ENCODE measurements around the gene KCNK17. TPM values are rescaled to one million over a fixed set of nuclear protein-coding genes. Genes with fewer than 3 reads are reported as not detected.

KCNK17 gene
- total and polyA plus RNA-seq, 8 donors = 0.15 to 1.1 (median 0.57) TPM; not detected in 4

DNA sequence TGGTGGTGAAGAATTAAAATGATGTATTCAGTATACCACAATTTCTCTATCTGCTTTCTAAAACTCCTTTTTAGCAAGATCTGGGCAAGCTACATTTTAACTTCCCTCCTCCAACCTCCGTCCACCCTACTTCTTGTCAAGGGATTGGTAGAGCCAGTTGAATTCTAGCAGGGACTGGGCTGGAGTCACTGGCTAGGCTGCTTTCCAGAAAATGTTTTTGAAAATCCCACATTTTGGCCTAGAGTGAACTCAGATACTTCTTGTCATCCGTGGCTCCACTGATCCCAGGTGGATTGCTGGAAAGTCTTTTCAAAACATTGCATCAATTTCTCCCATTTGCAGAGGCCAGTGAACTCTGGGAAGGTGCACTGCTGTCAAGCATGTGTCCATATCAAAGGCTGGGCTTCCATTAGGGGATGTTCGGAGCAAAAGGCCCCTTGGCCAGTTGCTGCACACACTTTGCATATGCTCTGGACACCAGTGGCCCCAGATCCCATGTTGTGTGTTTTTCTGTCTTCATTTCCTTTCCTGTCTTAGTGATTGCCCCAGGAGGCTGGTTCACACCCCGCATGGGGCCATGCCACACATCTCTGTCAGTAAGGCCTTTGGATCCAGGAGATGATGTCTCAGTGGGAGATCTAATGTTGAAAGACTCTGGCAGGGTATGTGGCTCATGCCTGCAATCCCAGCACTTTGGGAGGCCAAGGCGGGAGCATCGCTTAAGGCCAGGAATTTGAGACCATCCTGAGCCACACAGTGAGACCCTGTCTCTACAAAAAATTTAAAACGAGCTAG, 19.6 kb upstream of the KCNK17 start:
- 77 to 86% (median 81%) methylated on average over 7 of the region's 7 CpGs for WGBS, 5 donors
- TF ChIP-seq POLR2AphosphoS5 (IDR thresholded peaks at IDR 0.05) = no peak
- TF ChIP-seq, protein P1, sequence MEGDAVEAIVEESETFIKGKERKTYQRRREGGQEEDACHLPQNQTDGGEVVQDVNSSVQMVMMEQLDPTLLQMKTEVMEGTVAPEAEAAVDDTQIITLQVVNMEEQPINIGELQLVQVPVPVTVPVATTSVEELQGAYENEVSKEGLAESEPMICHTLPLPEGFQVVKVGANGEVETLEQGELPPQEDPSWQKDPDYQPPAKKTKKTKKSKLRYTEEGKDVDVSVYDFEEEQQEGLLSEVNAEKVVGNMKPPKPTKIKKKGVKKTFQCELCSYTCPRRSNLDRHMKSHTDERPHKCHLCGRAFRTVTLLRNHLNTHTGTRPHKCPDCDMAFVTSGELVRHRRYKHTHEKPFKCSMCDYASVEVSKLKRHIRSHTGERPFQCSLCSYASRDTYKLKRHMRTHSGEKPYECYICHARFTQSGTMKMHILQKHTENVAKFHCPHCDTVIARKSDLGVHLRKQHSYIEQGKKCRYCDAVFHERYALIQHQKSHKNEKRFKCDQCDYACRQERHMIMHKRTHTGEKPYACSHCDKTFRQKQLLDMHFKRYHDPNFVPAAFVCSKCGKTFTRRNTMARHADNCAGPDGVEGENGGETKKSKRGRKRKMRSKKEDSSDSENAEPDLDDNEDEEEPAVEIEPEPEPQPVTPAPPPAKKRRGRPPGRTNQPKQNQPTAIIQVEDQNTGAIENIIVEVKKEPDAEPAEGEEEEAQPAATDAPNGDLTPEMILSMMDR (IDR thresholded peaks at IDR 0.05) = no peak
- TF ChIP-seq POLR2A (IDR thresholded peaks at IDR 0.05) = no peak
- TF ChIP-seq EP300 (IDR thresholded peaks at IDR 0.05) = no peak
- H3K9me3 ChIP-seq = no peaks in the 10 kb centered on the region
- H3K4me1 ChIP-seq = peaks cover 3 to 22% (median 4%) of the 10 kb centered on the region in 4 donors
- intact Hi-C loops (cut with DNase I; ENCODE audit: low total_unique reads) = no loop called here
- no peak overlapping the region for H3K4me3 ChIP-seq
- no peak for DNase-seq
- H3K36me3 ChIP-seq = no peaks in the 10 kb centered on the region
- H3K27ac ChIP-seq = no peak overlapping the region
- H3K27me3 ChIP-seq = peaks cover 0 to under 1% (median 0%) of the 10 kb centered on the region in 3 donors

DNA sequence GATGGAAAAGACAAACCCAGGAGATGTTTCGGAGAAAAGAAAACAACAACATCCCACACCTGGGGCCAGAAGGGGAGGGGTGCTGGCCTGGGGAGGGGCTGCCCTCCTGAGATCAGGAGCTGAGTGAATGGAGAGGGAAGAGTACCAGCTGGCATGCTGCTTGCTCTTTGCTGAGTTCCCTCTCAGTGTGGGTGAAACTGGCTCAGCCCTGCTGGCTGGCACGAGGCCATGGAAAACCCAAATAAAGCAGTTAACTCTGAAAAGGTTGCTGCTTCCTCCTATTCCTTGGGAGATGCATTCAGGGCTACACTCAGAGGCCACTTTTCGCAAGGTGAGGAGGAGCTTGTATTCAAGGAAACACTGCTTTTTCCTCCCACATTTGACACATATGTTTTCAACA, 16.3 kb upstream of the KCNK17 start:
- WGBS, 5 donors = 45 to 59% (median 53%) methylated on average over 3 of the region's 3 CpGs
- H3K4me1 ChIP-seq = peaks cover 0 to 4% (median 0%) of the 10 kb centered on the region in 4 donors
- H3K27ac ChIP-seq = no peak overlapping the region
- no peaks in the 10 kb centered on the region for H3K36me3 ChIP-seq
- H3K27me3 ChIP-seq = peaks cover 0 to 6% (median 0%) of the 10 kb centered on the region in 3 donors
- no peak overlapping the region for H3K4me3 ChIP-seq
- DNase-seq = peak in 1 of 2 donors; percentile 57
- intact Hi-C loops (cut with DNase I; ENCODE audit: low total_unique reads) = no loop called here
- H3K9me3 ChIP-seq = no peaks in the 10 kb centered on the region
- no peak for TF ChIP-seq POLR2AphosphoS5 (IDR thresholded peaks at IDR 0.05)
- TF ChIP-seq, protein P1 (IDR thresholded peaks at IDR 0.05) = no peak
- no peak for TF ChIP-seq POLR2A (IDR thresholded peaks at IDR 0.05)
- TF ChIP-seq EP300 (IDR thresholded peaks at IDR 0.05) = no peak

DNA sequence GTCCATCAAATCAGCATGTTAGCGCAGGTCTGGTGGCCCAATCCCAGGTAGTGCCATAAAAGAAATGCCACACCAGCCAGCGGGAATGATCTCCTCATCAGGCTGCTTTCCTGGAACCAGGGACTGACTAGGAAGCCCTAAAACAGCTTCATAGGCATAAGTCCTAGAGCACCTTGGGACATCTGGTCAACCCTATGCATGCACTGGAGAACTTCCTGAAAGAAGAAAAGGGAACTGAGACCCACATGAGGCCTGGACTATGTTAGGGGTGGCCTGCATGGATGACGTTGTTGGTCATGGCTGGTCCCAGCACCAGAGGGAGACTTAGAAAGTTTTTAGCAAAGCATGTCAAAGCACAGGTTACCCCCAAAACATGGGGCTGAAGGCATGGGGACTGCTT, 15.8 kb upstream of the KCNK17 start:
- no peak for DNase-seq
- intact Hi-C loops (cut with DNase I; ENCODE audit: low total_unique reads) = no loop called here
- WGBS, 5 donors = 73 to 86% (median 82%) methylated on average over 3 of the region's 3 CpGs

DNA sequence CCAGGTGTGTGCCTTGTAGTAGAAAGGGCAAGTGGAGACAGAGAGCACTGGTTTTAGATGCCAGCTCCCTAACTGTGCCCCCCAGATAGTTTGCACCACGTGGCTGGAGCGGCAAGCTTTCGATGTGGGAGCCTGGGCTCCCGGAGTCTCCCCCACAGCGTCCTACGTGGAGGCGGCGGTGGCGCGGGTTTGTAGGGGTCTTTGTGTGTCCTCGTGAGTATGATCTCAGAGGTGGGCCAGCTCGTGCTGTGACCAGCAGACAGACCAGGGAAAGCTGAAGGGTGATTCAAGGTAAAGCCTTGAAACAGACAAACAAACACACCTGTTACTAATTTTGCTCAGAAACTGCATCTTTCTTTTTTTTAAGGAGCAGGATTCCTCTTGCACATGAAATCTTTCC, 13.8 kb upstream of the KCNK17 start:
- no peak overlapping the region for H3K27ac ChIP-seq
- intact Hi-C loops (cut with DNase I; ENCODE audit: low total_unique reads) = no loop called here
- no peaks in the 10 kb centered on the region for H3K9me3 ChIP-seq
- H3K27me3 ChIP-seq = peaks cover 0 to 6% (median 0%) of the 10 kb centered on the region in 3 donors
- no peaks in the 10 kb centered on the region for H3K4me1 ChIP-seq
- no peak for DNase-seq
- 78 to 88% (median 87%) methylated on average over 12 of the region's 12 CpGs for WGBS, 5 donors
- no peak overlapping the region for H3K4me3 ChIP-seq
- TF ChIP-seq POLR2A (IDR thresholded peaks at IDR 0.05) = no peak
- no peak for TF ChIP-seq EP300 (IDR thresholded peaks at IDR 0.05)
- TF ChIP-seq POLR2AphosphoS5 (IDR thresholded peaks at IDR 0.05) = no peak
- TF ChIP-seq, protein P1 (IDR thresholded peaks at IDR 0.05) = no peak
- H3K36me3 ChIP-seq = no peaks in the 10 kb centered on the region

More for the DNA sequence above, 15.8 kb upstream of the KCNK17 start:
- no peak for TF ChIP-seq POLR2AphosphoS5 (IDR thresholded peaks at IDR 0.05)
- TF ChIP-seq POLR2A (IDR thresholded peaks at IDR 0.05) = no peak
- no peak for TF ChIP-seq EP300 (IDR thresholded peaks at IDR 0.05)
- TF ChIP-seq, protein P1 (IDR thresholded peaks at IDR 0.05) = no peak
- no peak overlapping the region for H3K4me3 ChIP-seq
- no peaks in the 10 kb centered on the region for H3K36me3 ChIP-seq
- no peak overlapping the region for H3K27ac ChIP-seq
- H3K9me3 ChIP-seq = no peaks in the 10 kb centered on the region
- no peaks in the 10 kb centered on the region for H3K4me1 ChIP-seq
- peaks cover 0 to 6% (median 0%) of the 10 kb centered on the region in 3 donors for H3K27me3 ChIP-seq

Measured in stomach (tissue), 9 donors.